Mesenchymal stem cell (in vitro differentiated cells and primary cell): ENCODE data around the gene UGP2.

Source experiments
- DNase-seq: peaks from one replicate; pipeline ENCODE4 v3.0.0-alpha.2; 2013
- H2AFZ ChIP-seq: one replicate; pipeline ENCODE4 v1.6.1; 2013; ENCODE audit warnings: low read depth, mild to moderate bottlenecking, control low read depth, inconsistent platforms, low read length, moderate library complexity
- H2AK5ac ChIP-seq: 2 replicates; pipeline ENCODE4 v1.6.1; 2013; ENCODE audit warnings: low read length, moderate library complexity, mild to moderate bottlenecking, inconsistent platforms; ENCODE audit not compliant: severe bottlenecking
- H2BK120ac ChIP-seq: one replicate; pipeline ENCODE4 v1.6.1; 2013; ENCODE audit warnings: low read depth, mild to moderate bottlenecking, inconsistent platforms, low read length, moderate library complexity
- H2BK12ac ChIP-seq, 2 experiments: one replicate each; pipeline ENCODE4 v1.6.1; 2013; ENCODE audit warnings: inconsistent platforms in 2 of 2, low read length in 2 of 2, mild to moderate bottlenecking in 2 of 2, moderate library complexity in 2 of 2, control low read depth in 1 of 2
- H2BK15ac ChIP-seq: one replicate; pipeline ENCODE4 v1.6.1; 2013; ENCODE audit warnings: mild to moderate bottlenecking, low read depth, inconsistent platforms; ENCODE audit not compliant: poor library complexity, severe bottlenecking
- H2BK5ac ChIP-seq: 2 replicates; pipeline ENCODE4 v1.6.1; 2013; ENCODE audit warnings: low read depth, mild to moderate bottlenecking, low read length, control low read depth, inconsistent platforms; ENCODE audit not compliant: poor library complexity, severe bottlenecking
- H3K14ac ChIP-seq, 2 experiments: one replicate each; pipeline ENCODE4 v1.6.1; 2013; ENCODE audit warnings: inconsistent platforms in 2 of 2, low read length in 2 of 2, control low read depth in 1 of 2, mild to moderate bottlenecking in 1 of 2, moderate library complexity in 1 of 2
- H3K18ac ChIP-seq, 2 experiments: one replicate each; pipeline ENCODE4 v1.6.1; 2013; ENCODE audit warnings: inconsistent platforms in 2 of 2, low read length in 2 of 2, control low read depth in 1 of 2, low read depth in 1 of 2, mild to moderate bottlenecking in 1 of 2
- H3K23ac ChIP-seq, 2 experiments: one replicate each; pipeline ENCODE4 v1.6.1; 2013; ENCODE audit warnings: inconsistent platforms in 2 of 2, low read length in 2 of 2, mild to moderate bottlenecking in 2 of 2, moderate library complexity in 2 of 2, control low read depth in 1 of 2
- H3K27ac ChIP-seq: 2 replicates; pipeline ENCODE4 v1.5.1; 2013; ENCODE audit warnings: mild to moderate bottlenecking, moderate library complexity, low read length, control low read depth, inconsistent platforms; ENCODE audit not compliant: poor library complexity, severe bottlenecking
- H3K27me3 ChIP-seq, 2 experiments: 2 replicates each; pipeline versions ENCODE4 v1.6.1 to v1.7.0; 2013; ENCODE audit warnings: low read length in 2 of 2, mild to moderate bottlenecking in 2 of 2, moderate library complexity in 2 of 2, control low read depth in 1 of 2, inconsistent platforms in 1 of 2; ENCODE audit not compliant: control insufficient read depth in 1 of 2, insufficient read depth in 1 of 2
- H3K36me3 ChIP-seq, 2 experiments: 2 replicates each; pipeline versions ENCODE4 v1.6.1 to v1.7.0; 2013; ENCODE audit warnings: low read length in 2 of 2, control low read depth in 1 of 2, inconsistent platforms in 1 of 2, low read depth in 1 of 2, mild to moderate bottlenecking in 1 of 2; ENCODE audit not compliant: insufficient read depth in 2 of 2, control insufficient read depth in 1 of 2
- H3K4ac ChIP-seq, 2 experiments: one replicate each; pipeline ENCODE4 v1.6.1; 2013; ENCODE audit warnings: inconsistent platforms in 2 of 2, low read length in 2 of 2, mild to moderate bottlenecking in 2 of 2, moderate library complexity in 2 of 2, control low read depth in 1 of 2, low read depth in 1 of 2
- H3K4me1 ChIP-seq: 2 replicates; pipeline ENCODE4 v1.6.1; 2013; ENCODE audit warnings: low read depth, low read length, control low read depth; ENCODE audit not compliant: control insufficient read depth, insufficient read depth
- H3K4me2 ChIP-seq: 2 replicates; pipeline ENCODE4 v1.6.1; 2013; ENCODE audit warnings: low read length, mild to moderate bottlenecking, inconsistent platforms; ENCODE audit not compliant: poor library complexity, severe bottlenecking
- H3K4me3 ChIP-seq, 2 experiments: 2 replicates each; pipeline versions ENCODE4 v1.5.1 to v1.7.0; 2013; ENCODE audit warnings: low read length in 2 of 2, mild to moderate bottlenecking in 2 of 2, control low read depth in 1 of 2, low read depth in 1 of 2; ENCODE audit not compliant: insufficient read depth in 1 of 2
- H3K79me1 ChIP-seq: replicated peaks from 2 replicates; pipeline ENCODE4 v1.6.1; 2013; ENCODE audit warnings: mild to moderate bottlenecking, control low read depth, low read length, inconsistent platforms; ENCODE audit not compliant: poor library complexity, severe bottlenecking
- H3K9ac ChIP-seq: 2 replicates; pipeline ENCODE4 v1.7.0; 2013; ENCODE audit warnings: mild to moderate bottlenecking, low read length, moderate library complexity
- H3K9me3 ChIP-seq: 2 replicates; pipeline ENCODE4 v1.7.0; 2013; ENCODE audit warnings: mild to moderate bottlenecking, low read length; ENCODE audit not compliant: control insufficient read depth
- H4K8ac ChIP-seq: one replicate; pipeline ENCODE4 v1.6.1; 2013; ENCODE audit warnings: inconsistent platforms, mild to moderate bottlenecking, low read length, moderate library complexity
- H4K91ac ChIP-seq: one replicate; pipeline ENCODE4 v1.6.1; 2013; ENCODE audit warnings: mild to moderate bottlenecking, low read length, inconsistent platforms
- WGBS: methylation state at CpG from one replicate; pipeline ENCODE4 v1.1.7; 2013; ENCODE audit warnings: mixed read lengths; 5-methylcytosine and 5-hydroxymethylcytosine counted together

Gene UGP2

GRCh38 chr2:63850204-63850571, 8.5 kb downstream of the UGP2 start:
- no peaks in the 10 kb centered on the region for H3K36me3 ChIP-seq
- no peak overlapping the region for H4K8ac ChIP-seq
- no peak overlapping the region for H2AK5ac ChIP-seq
- no peaks in the 10 kb centered on the region for H3K9me3 ChIP-seq
- H3K4ac ChIP-seq, result no peak overlapping the region
- WGBS, result no CpG with 5 or more reads among the region's 1 CpG
- peak overlapping the region; percentile 68 for H3K9ac ChIP-seq
- no peak overlapping the region for H3K27ac ChIP-seq
- H3K27me3 ChIP-seq, result no peaks in the 10 kb centered on the region
- DNase-seq, result no peak
- no peak overlapping the region for H2BK15ac ChIP-seq
- no peak overlapping the region for H2BK5ac ChIP-seq
- H3K23ac ChIP-seq, result no peak overlapping the region
- H2BK12ac ChIP-seq, result no peak overlapping the region
- H4K91ac ChIP-seq, result no peak overlapping the region
- H2BK120ac ChIP-seq, result no peak overlapping the region
- H3K79me1 ChIP-seq, result peaks cover 5% of the 10 kb centered on the region
- no peak overlapping the region for H2AFZ ChIP-seq
- peaks cover 2% of the 10 kb centered on the region for H3K4me1 ChIP-seq
- no peak overlapping the region for H3K14ac ChIP-seq
- no peak overlapping the region for H3K4me2 ChIP-seq
- H3K18ac ChIP-seq, result no peak overlapping the region
- peak overlapping the region in 1 of 2 experiments; percentile 45 for H3K4me3 ChIP-seq

- Histone ChIP-seq H2BK15ac (no peak overlapping the region), H3K27ac (no peak overlapping the region), H3K9me3 (no peaks in the 10 kb centered on the region), H3K27me3 (no peaks in the 10 kb centered on the region), H3K23ac (no peak overlapping the region), H3K4me1 (peaks cover 2% of the 10 kb centered on the region), H3K4me2 (no peak overlapping the region), H3K79me1 (peaks cover 8% of the 10 kb centered on the region), H3K14ac (no peak overlapping the region), H3K4me3 (no peak overlapping the region), H2BK120ac (no peak overlapping the region), H3K4ac (no peak overlapping the region), H3K9ac (no peak overlapping the region), H4K8ac (no peak overlapping the region), H2AK5ac (no peak overlapping the region), H3K36me3 (peaks cover under 1 to 3% of the 10 kb centered on the region in 2 experiments), H2BK12ac (no peak overlapping the region), H3K18ac (no peak overlapping the region), H4K91ac (no peak overlapping the region), H2BK5ac (no peak overlapping the region), H2AFZ (no peak overlapping the region)
- peak; percentile 20 for DNase-seq
These were observed 9.0 kb downstream of the UGP2 start for GRCh38 chr2:63850649-63851048.

GRCh38 chr2:63851691-63852311, 10.1 kb downstream of the UGP2 start:
- no peaks in the 10 kb centered on the region for H3K27me3 ChIP-seq
- DNase-seq, result no peak
- H2BK5ac ChIP-seq, result no peak overlapping the region
- no peaks in the 10 kb centered on the region for H3K9me3 ChIP-seq
- H2AK5ac ChIP-seq, result no peak overlapping the region
- no CpG with 5 or more reads among the region's 1 CpG for WGBS
- H3K27ac ChIP-seq, result no peak overlapping the region
- no peak overlapping the region for H3K4ac ChIP-seq
- H3K4me1 ChIP-seq, result peaks cover 2% of the 10 kb centered on the region
- H3K4me3 ChIP-seq, result no peak overlapping the region
- H2AFZ ChIP-seq, result no peak overlapping the region
- H4K8ac ChIP-seq, result no peak overlapping the region
- H4K91ac ChIP-seq, result no peak overlapping the region
- no peak overlapping the region for H3K4me2 ChIP-seq
- H3K18ac ChIP-seq, result no peak overlapping the region
- H2BK120ac ChIP-seq, result no peak overlapping the region
- peaks cover 13% of the 10 kb centered on the region for H3K79me1 ChIP-seq
- H3K23ac ChIP-seq, result no peak overlapping the region
- H3K14ac ChIP-seq, result no peak overlapping the region
- H2BK12ac ChIP-seq, result no peak overlapping the region
- no peak overlapping the region for H2BK15ac ChIP-seq
- peaks cover 5 to 12% of the 10 kb centered on the region in 2 experiments for H3K36me3 ChIP-seq
- no peak overlapping the region for H3K9ac ChIP-seq

- peak; percentile 32 for DNase-seq
- H3K18ac ChIP-seq, result no peak overlapping the region
These were observed 12.0 kb downstream of the UGP2 start for GRCh38 chr2:63853527-63854310.

More at GRCh38 chr2:63853527-63854310, 12.0 kb downstream of the UGP2 start:
- Histone ChIP-seq H3K27me3 (no peaks in the 10 kb centered on the region), H3K9ac (no peak overlapping the region), H2BK15ac (no peak overlapping the region), H2AFZ (no peak overlapping the region), H3K79me1 (peaks cover 17% of the 10 kb centered on the region), H4K8ac (no peak overlapping the region), H3K27ac (no peak overlapping the region), H3K9me3 (no peaks in the 10 kb centered on the region), H2BK5ac (no peak overlapping the region), H3K36me3 (peaks cover 12 to 30% of the 10 kb centered on the region in 2 experiments), H3K14ac (no peak overlapping the region), H3K4me3 (no peak overlapping the region), H3K4me2 (no peak overlapping the region), H3K4ac (no peak overlapping the region), H3K4me1 (peaks cover 2% of the 10 kb centered on the region), H2BK12ac (no peak overlapping the region), H2BK120ac (no peak overlapping the region), H3K23ac (no peak overlapping the region), H4K91ac (no peak overlapping the region), H2AK5ac (no peak overlapping the region)
- 100% methylated on average over 1 of the region's 4 CpGs for WGBS
